Type B pancreatic cell (in vitro differentiated cells): ENCODE results near the gene ASXL1. TPM values are rescaled to one million over a fixed set of nuclear protein-coding genes. Genes with fewer than 3 reads are reported as not detected.

Experiments used
- DNase-seq: peaks from one replicate; pipeline ENCODE4 v3.0.0; 2021; ENCODE audit warnings: mixed read lengths; ENCODE audit not compliant: unreplicated experiment; ENCODE audit errors: extremely low spot score
- H3K27ac Mint-ChIP-seq: 2 replicates; pipeline ENCODE4 v1.8.0; 2021; ENCODE audit warnings: mild to moderate bottlenecking, mixed read lengths
- H3K27me3 Mint-ChIP-seq: 2 replicates; pipeline ENCODE4 v1.8.0; 2021; ENCODE audit warnings: mixed read lengths
- H3K36me3 Mint-ChIP-seq: 2 replicates; pipeline ENCODE4 v1.8.0; 2021; ENCODE audit warnings: mixed read lengths
- H3K4me1 Mint-ChIP-seq: one replicate; pipeline ENCODE4 v1.8.0; 2021; ENCODE audit warnings: mixed read lengths; ENCODE audit not compliant: unreplicated experiment
- H3K4me3 Mint-ChIP-seq: 2 replicates; pipeline ENCODE4 v1.8.0; 2021; ENCODE audit warnings: mild to moderate bottlenecking, mixed read lengths
- H3K9me3 Mint-ChIP-seq: 2 replicates; pipeline ENCODE4 v1.8.0; 2021; ENCODE audit warnings: mixed read lengths
- CTCF ChIP-seq: fragments of 200-600 bp; sonication (generic); conservative IDR thresholded peaks from 2 replicates; pipeline ENCODE4 v1.5.0; 2021; ENCODE audit warnings: antibody characterized with exemption, mild to moderate bottlenecking
- total RNA-seq: library from RNA; stranded (reverse); gene quantifications from 2 replicates; pipeline ENCODE4 v1.2.1, GENCODE V29; 2021; ENCODE audit warnings: low replicate concordance

Gene ASXL1
- total RNA-seq, 1 donor from 2014 or later: 157 TPM

- no peaks in the 10 kb centered on the region for H3K9me3 Mint-ChIP-seq
- no peaks in the 10 kb centered on the region for H3K27me3 Mint-ChIP-seq
- no peak overlapping the region for H3K27ac Mint-ChIP-seq
- no peak for DNase-seq
- TF ChIP-seq CTCF: no peak
- no peak overlapping the region for H3K4me3 Mint-ChIP-seq
- H3K4me1 Mint-ChIP-seq: peaks cover 22% of the 10 kb centered on the region
- peaks cover 12% of the 10 kb centered on the region for H3K36me3 Mint-ChIP-seq
These were observed 110.7 kb downstream of the ASXL1 start for GRCh38 chr20:32468860-32469259.

- peak; percentile 69 for TF ChIP-seq CTCF
These were observed 112.1 kb downstream of the ASXL1 start for GRCh38 chr20:32470025-32470861.

DNA sequence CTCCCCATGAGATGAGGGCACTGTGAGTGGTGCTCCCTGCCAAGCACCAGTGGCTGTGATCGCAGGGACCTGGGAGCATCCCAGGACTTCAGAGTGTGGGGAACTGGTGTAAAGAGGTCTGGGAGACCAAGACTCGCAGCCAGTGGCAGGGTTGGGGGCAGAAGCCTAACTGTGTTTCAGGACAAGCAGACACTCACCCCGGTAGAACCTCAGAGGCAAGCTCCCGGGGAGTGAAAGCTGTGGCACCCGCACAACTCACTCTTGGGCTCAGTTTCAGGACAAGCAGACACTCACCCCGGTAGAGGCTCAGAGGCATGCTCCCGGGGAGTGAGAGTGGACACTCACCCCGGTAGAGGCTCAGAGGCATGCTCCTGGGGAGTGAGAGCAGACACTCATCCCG, 112.8 kb downstream of the ASXL1 start:
- no peak for DNase-seq

More at GRCh38 chr20:32470025-32470861, 112.1 kb downstream of the ASXL1 start:
- DNase-seq: no peak
- H3K27ac Mint-ChIP-seq: peak overlapping the region; percentile 65
- peaks cover 12% of the 10 kb centered on the region for H3K36me3 Mint-ChIP-seq
- H3K4me3 Mint-ChIP-seq: peak overlapping the region; percentile 62
- H3K4me1 Mint-ChIP-seq: peaks cover 21% of the 10 kb centered on the region
- no peaks in the 10 kb centered on the region for H3K9me3 Mint-ChIP-seq
- no peaks in the 10 kb centered on the region for H3K27me3 Mint-ChIP-seq

GRCh38 chr20:32472581-32473207, 114.6 kb downstream of the ASXL1 start:
- H3K27ac Mint-ChIP-seq: no peak overlapping the region
- no peaks in the 10 kb centered on the region for H3K9me3 Mint-ChIP-seq
- DNase-seq: no peak
- H3K4me1 Mint-ChIP-seq: peaks cover 41% of the 10 kb centered on the region
- H3K27me3 Mint-ChIP-seq: no peaks in the 10 kb centered on the region
- TF ChIP-seq CTCF: no peak
- H3K4me3 Mint-ChIP-seq: no peak overlapping the region
- peaks cover 12% of the 10 kb centered on the region for H3K36me3 Mint-ChIP-seq

More for the DNA sequence above, 112.8 kb downstream of the ASXL1 start:
- H3K36me3 Mint-ChIP-seq: peaks cover 12% of the 10 kb centered on the region
- H3K9me3 Mint-ChIP-seq: no peaks in the 10 kb centered on the region
- H3K27ac Mint-ChIP-seq: no peak overlapping the region
- peaks cover 26% of the 10 kb centered on the region for H3K4me1 Mint-ChIP-seq
- TF ChIP-seq CTCF: no peak
- no peaks in the 10 kb centered on the region for H3K27me3 Mint-ChIP-seq
- H3K4me3 Mint-ChIP-seq: no peak overlapping the region

GRCh38 chr20:32473231-32474008, 115.3 kb downstream of the ASXL1 start:
- DNase-seq: no peak
- H3K4me1 Mint-ChIP-seq: peaks cover 48% of the 10 kb centered on the region
- peak overlapping the region; percentile 96 for H3K27ac Mint-ChIP-seq
- H3K9me3 Mint-ChIP-seq: no peaks in the 10 kb centered on the region
- peak overlapping the region; percentile 78 for H3K4me3 Mint-ChIP-seq
- no peak for TF ChIP-seq CTCF
- H3K36me3 Mint-ChIP-seq: peaks cover 12% of the 10 kb centered on the region
- no peaks in the 10 kb centered on the region for H3K27me3 Mint-ChIP-seq
